ENCODE measurements around the gene CEMIP.
"Not testable (repeated sequence)": the region's sequence is repeated elsewhere in the genome, so short reads cannot be mapped to it uniquely, and the experiment has no call there.

The CEMIP gene

GRCh38 chr15:80949756-80950155 is 170.6 kb downstream of the CEMIP start:
- no peak overlapping the region for H3K27ac ChIP-seq
- TF ChIP-seq Cebpa-rat (IDR thresholded peaks at IDR 0.05), result no peak
- H3K4me2 ChIP-seq, result no peak overlapping the region
- H3K4me3 ChIP-seq, result no peak overlapping the region
- H3K4me1 ChIP-seq, result peaks cover 18 to 28% (median 25%) of the 10 kb centered on the region in 10 experiments
- no peaks in the 10 kb centered on the region for H3K9me3 ChIP-seq (replicated peaks in 1 of 11)
- H3K9ac ChIP-seq, result no peak overlapping the region
- H3K36me3 ChIP-seq, result peaks cover 42 to 83% (median 67%) of the 10 kb centered on the region in 11 experiments
- H3K27me3 ChIP-seq, result peaks cover 0 to 3% (median 0%) of the 10 kb centered on the region in 11 experiments; a peak in 1 of 22 replicates
- H4K20me1 ChIP-seq, result peaks cover 12 to 31% (median 17%) of the 10 kb centered on the region in 11 experiments; a peak in 18 of 22 replicates

DNA sequence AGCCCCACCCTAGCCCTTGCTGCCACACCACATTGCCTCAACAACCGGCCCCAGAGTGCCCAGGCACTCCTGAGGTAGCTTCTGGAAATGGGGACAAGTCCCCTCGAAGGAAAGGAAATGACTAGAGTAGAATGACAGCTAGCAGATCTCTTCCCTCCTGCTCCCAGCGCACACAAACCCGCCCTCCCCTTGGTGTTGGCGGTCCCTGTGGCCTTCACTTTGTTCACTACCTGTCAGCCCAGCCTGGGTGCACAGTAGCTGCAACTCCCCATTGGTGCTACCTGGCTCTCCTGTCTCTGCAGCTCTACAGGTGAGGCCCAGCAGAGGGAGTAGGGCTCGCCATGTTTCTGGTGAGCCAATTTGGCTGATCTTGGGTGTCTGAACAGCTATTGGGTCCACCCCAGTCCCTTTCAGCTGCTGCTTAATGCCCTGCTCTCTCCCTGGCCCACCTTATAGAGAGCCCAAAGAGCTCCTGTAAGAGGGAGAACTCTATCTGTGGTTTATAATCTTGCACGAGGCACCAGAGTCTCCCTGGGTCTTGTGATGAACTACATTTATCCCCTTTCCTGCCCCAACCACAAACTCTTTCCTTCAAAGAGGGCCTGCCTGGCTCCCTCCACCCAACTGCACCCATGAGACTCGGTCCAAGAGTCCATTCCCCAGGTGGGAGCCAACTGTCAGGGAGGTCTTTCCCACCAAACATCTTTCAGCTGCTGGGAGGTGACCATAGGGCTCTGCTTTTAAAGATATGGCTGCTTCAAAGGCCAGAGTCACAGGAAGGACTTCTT is 171.3 kb downstream of the CEMIP start:
- Histone ChIP-seq H3K9me3 (replicated peaks in 1 of 11) (no peaks in the 10 kb centered on the region), H3K36me3 (peaks cover 42 to 81% (median 67%) of the 10 kb centered on the region in 11 experiments), H3K9ac (no peak overlapping the region), H3K4me3 (no peak overlapping the region), H3K4me2 (peak overlapping the region in 5 of 11 experiments; percentile 3 to 24 (median 16); a peak in 4 of 22 replicates), H3K4me1 (peaks cover 15 to 27% (median 19%) of the 10 kb centered on the region in 10 experiments), H3K27me3 (no peaks in the 10 kb centered on the region), H3K27ac (no peak overlapping the region), H4K20me1 (peaks cover 6 to 28% (median 11%) of the 10 kb centered on the region in 11 experiments; a peak in 14 of 22 replicates)
- no peak for TF ChIP-seq Cebpa-rat (IDR thresholded peaks at IDR 0.05)

DNA sequence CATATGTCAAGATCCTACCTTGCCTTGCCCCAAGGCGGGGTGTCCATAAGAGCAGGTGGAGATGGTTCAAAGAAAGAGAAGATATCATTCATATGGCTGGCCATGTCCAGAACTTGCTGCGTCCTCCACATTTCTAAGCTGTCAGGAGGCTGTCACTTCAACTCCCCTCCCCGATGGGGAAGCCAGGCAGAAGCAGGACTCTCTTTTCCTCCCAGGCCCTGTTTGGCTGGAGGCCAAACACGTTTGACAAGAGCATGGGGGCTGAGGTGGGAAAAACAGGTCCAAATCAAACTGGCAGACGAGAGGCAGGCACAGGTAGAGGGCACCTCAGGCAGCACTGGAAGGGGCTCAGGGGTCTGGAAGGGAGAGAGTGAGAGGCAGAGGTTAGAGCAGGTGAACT is 172.8 kb downstream of the CEMIP start:
- H3K27ac ChIP-seq, result no peak overlapping the region
- peaks cover 0 to 16% (median under 1%) of the 10 kb centered on the region in 11 experiments; a peak in 6 of 22 replicates for H4K20me1 ChIP-seq
- H3K9me3 ChIP-seq (replicated peaks in 1 of 11), result no peaks in the 10 kb centered on the region
- no peak for TF ChIP-seq Cebpa-rat (IDR thresholded peaks at IDR 0.05)
- H3K9ac ChIP-seq, result no peak overlapping the region
- no peak overlapping the region for H3K4me2 ChIP-seq
- H3K4me3 ChIP-seq, result no peak overlapping the region
- peaks cover 34 to 74% (median 60%) of the 10 kb centered on the region in 11 experiments for H3K36me3 ChIP-seq
- H3K4me1 ChIP-seq, result peaks cover 17 to 28% (median 23%) of the 10 kb centered on the region in 10 experiments
- H3K27me3 ChIP-seq, result no peaks in the 10 kb centered on the region

DNA sequence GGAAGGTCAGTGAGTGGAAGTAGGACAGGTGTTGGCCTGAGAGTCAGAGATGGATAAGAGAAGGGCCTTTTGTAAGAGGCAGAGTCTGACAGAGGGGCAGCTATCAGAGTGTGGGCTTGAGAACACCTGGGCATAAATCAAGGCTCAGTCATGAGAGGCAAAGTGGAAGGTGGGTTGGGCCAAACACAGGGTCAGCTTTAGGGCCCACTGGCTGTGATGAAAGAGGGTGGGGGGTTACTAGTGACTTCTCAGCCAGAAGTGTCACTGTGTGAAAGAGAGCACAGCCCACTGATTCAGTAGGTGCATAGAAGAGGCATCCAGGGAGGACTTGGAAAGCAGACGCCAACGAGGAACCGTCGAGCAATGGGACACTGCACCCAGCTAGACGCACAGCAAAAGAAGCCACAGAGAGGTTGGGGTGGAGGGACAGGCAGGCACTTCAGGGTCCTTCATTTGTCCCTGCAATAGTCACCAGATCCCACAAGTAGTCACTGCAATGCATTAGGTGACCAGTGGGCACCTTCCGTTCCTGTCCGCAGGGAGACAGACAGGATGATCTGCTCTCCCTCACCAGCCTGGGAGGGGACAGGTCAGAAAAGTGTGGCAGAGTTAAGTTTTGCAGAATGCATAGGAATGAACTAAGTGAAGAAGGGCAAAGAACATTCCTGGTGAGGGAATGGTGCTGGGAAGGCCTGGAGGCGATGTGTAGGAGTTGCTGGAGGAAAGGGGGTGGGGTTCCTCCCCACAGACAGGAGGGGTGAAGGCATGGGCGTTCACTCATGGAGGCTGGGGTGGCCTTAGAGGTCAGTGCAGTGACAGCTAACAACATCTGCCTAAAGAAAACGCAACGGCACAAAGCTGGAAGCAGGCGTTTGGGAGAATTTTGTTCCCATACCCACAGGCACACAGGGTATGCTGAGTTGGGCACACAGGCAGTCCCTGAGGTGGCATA is 174.1 kb downstream of the CEMIP start:
- Histone ChIP-seq H3K4me1 (peaks cover 24 to 40% (median 29%) of the 10 kb centered on the region in 10 experiments), H3K4me2 (no peak overlapping the region), H3K9me3 (replicated peaks in 1 of 11) (peaks cover 0 to under 1% (median 0%) of the 10 kb centered on the region in 11 experiments; a peak in 1 of 22 replicates), H4K20me1 (peaks cover 0 to 14% (median 0%) of the 10 kb centered on the region in 11 experiments; a peak in 4 of 22 replicates), H3K4me3 (no peak overlapping the region), H3K27me3 (no peaks in the 10 kb centered on the region), H3K36me3 (peaks cover 23 to 63% (median 47%) of the 10 kb centered on the region in 11 experiments), H3K27ac (no peak overlapping the region), H3K9ac (no peak overlapping the region)
- TF ChIP-seq Cebpa-rat (IDR thresholded peaks at IDR 0.05), result no peak

GRCh38 chr15:80953953-80954778 is 175.0 kb downstream of the CEMIP start:
- Histone ChIP-seq H3K9me3 (replicated peaks in 1 of 11) (peaks cover 0 to 9% (median 0%) of the 10 kb centered on the region in 11 experiments; a peak in 3 of 22 replicates), H3K4me3 (no peak overlapping the region), H3K9ac (no peak overlapping the region), H3K4me2 (no peak overlapping the region; a peak in 1 of 22 replicates), H3K27me3 (no peaks in the 10 kb centered on the region), H4K20me1 (peaks cover 0 to 14% (median 0%) of the 10 kb centered on the region in 11 experiments; a peak in 4 of 22 replicates), H3K4me1 (peaks cover 24 to 43% (median 31%) of the 10 kb centered on the region in 10 experiments), H3K36me3 (peaks cover 23 to 63% (median 47%) of the 10 kb centered on the region in 11 experiments), H3K27ac (peak overlapping the region in 2 of 11 experiments; percentile 28 to 30; a peak in 3 of 22 replicates)
- no peak for TF ChIP-seq Cebpa-rat (IDR thresholded peaks at IDR 0.05)

- H3K4me3 ChIP-seq, result peak overlapping the region in 3 of 10 experiments; percentile 6 to 30 (median 28); a peak in 2 of 20 replicates
- H4K20me1 ChIP-seq, result peaks cover 0 to 14% (median 0%) of the 10 kb centered on the region in 11 experiments; a peak in 3 of 22 replicates
- H3K4me1 ChIP-seq, result peaks cover 18 to 50% (median 27%) of the 10 kb centered on the region in 10 experiments
- peak overlapping the region in 8 of 11 experiments; percentile 0 to 63 (median 41); a peak in 11 of 22 replicates for H3K27ac ChIP-seq
- peaks cover 0 to 14% (median under 1%) of the 10 kb centered on the region in 11 experiments; a peak in 5 of 22 replicates for H3K9me3 ChIP-seq (replicated peaks in 1 of 11)
- not testable (repeated sequence) for H3K27me3 ChIP-seq
- H3K4me2 ChIP-seq, result peak overlapping the region; percentile 25 to 92 (median 70)
- H3K36me3 ChIP-seq, result peaks cover 32 to 63% (median 47%) of the 10 kb centered on the region in 11 experiments
- H3K9ac ChIP-seq, result peak overlapping the region in 2 of 11 experiments; percentile 9 to 15; a peak in 3 of 22 replicates
Observed at GRCh38 chr15:80955571-80956452, 176.6 kb downstream of the CEMIP start.

GRCh38 chr15:80957556-80957955 is 178.4 kb downstream of the CEMIP start:
- peaks cover 25 to 55% (median 36%) of the 10 kb centered on the region in 11 experiments for H3K36me3 ChIP-seq
- no peak overlapping the region for H3K9ac ChIP-seq
- peak overlapping the region in 7 of 11 experiments; percentile 54 to 92 (median 76); a peak in 12 of 22 replicates for H3K4me2 ChIP-seq
- H4K20me1 ChIP-seq, result peaks cover 0 to 14% (median 0%) of the 10 kb centered on the region in 11 experiments; a peak in 2 of 22 replicates
- peaks cover 17 to 50% (median 27%) of the 10 kb centered on the region in 10 experiments for H3K4me1 ChIP-seq
- no peak overlapping the region for H3K4me3 ChIP-seq
- H3K9me3 ChIP-seq (replicated peaks in 1 of 11), result peaks cover 5 to 25% (median 9%) of the 10 kb centered on the region in 11 experiments; a peak in 11 of 22 replicates
- no peaks in the 10 kb centered on the region for H3K27me3 ChIP-seq
- TF ChIP-seq Cebpa-rat (IDR thresholded peaks at IDR 0.05), result no peak
- H3K27ac ChIP-seq, result peak overlapping the region in 2 of 11 experiments; percentile 9 to 43; a peak in 2 of 22 replicates

Measured in BLaER1 treated with 17β-estradiol and CSF1 and Interleukin-3, amounts not matched to agents 10 nM and 100 nM (cell line).